HEK293 (cell line): ENCODE measurements around the gene NXF2.
"Not testable (repeated sequence)": the region's sequence is repeated elsewhere in the genome, so short reads cannot be mapped to it uniquely, and the experiment has no call there.

Experiments used
- CTCF ChIA-PET: fragments of 350-600 bp; formaldehyde crosslinking; extraction: SDS; loops from one replicate; lab custom pipeline; 2021; ENCODE audit warnings: antibody characterized with exemption; lab: Yijun Ruan, JAX
- POLR2A ChIA-PET: fragments of 300-600 bp; formaldehyde crosslinking; extraction: SDS; loops from one replicate; lab custom pipeline; 2020; ENCODE audit warnings: antibody characterized with exemption, inconsistent platforms; lab: Yijun Ruan, JAX
- H3K27ac ChIP-seq: fragments of 200-500 bp; sonication (Bioruptor generic); 2 replicates; pipeline ENCODE4 v1.5.1; 2014; ENCODE audit warnings: low read depth, low read length, control low read depth, inconsistent platforms; ENCODE audit errors: extremely low read depth
- H3K36me3 ChIP-seq, 2 experiments: fragments of 200-500 bp in 1 of 2; sonication (Bioruptor generic) in 1 of 2; 1 replicate in 1 of 2; 2 replicates in 1 of 2; pipeline ENCODE4 v1.5.1; 2014 to 2017; ENCODE audit warnings: inconsistent platforms in 2 of 2, low read length in 2 of 2; ENCODE audit not compliant: control insufficient read depth in 2 of 2, insufficient read depth in 1 of 2
- H3K4me1 ChIP-seq: fragments of 200-500 bp; sonication (Bioruptor generic); 2 replicates; pipeline ENCODE4 v1.5.1; 2014; ENCODE audit warnings: mild to moderate bottlenecking, low read length, inconsistent platforms; ENCODE audit not compliant: control insufficient read depth, insufficient read depth
- H3K4me3 ChIP-seq: 2 replicates; pipeline ENCODE4 v1.5.1; 2011; ENCODE audit warnings: low read depth, mild to moderate bottlenecking, control low read depth, low read length, moderate library complexity
- H3K9me3 ChIP-seq: fragments of 200-500 bp; sonication (Bioruptor generic); 2 replicates; pipeline ENCODE4 v1.5.1; 2014; ENCODE audit warnings: low read depth, low read length, inconsistent platforms; ENCODE audit not compliant: control insufficient read depth, insufficient read depth
- SCRT2 ChIP-seq: fragments of 450-650 bp; formaldehyde crosslinking; IDR thresholded peaks from 2 replicates; pipeline ENCODE4 v1.5.1; 2016; ENCODE audit warnings: missing biosample characterization, missing genetic modification characterization
- ZNF146 ChIP-seq: fragments of 450-650 bp; formaldehyde crosslinking; IDR thresholded peaks from 2 replicates; pipeline ENCODE4 v1.5.1; 2016; ENCODE audit warnings: missing biosample characterization, missing genetic modification characterization
- ZNF248 ChIP-seq: fragments of 450-650 bp; formaldehyde crosslinking; IDR thresholded peaks from 2 replicates; pipeline ENCODE4 v1.5.1; 2017; ENCODE audit warnings: missing biosample characterization, missing genetic modification characterization
- ZNF544 ChIP-seq: fragments of 450-650 bp; formaldehyde crosslinking; IDR thresholded peaks from 2 replicates; pipeline ENCODE4 v1.5.0; 2017; ENCODE audit warnings: missing biosample characterization, missing genetic modification characterization
- ZNF837 ChIP-seq: fragments of 450-650 bp; formaldehyde crosslinking; IDR thresholded peaks from 2 replicates; pipeline ENCODE4 v1.5.1; 2016; ENCODE audit warnings: missing biosample characterization, missing genetic modification characterization
- TF ChIP-seq, protein P1 (sequence below): fragments of 450-650 bp; formaldehyde crosslinking; IDR thresholded peaks from 2 replicates; pipeline ENCODE4 v1.5.1; 2017; ENCODE audit warnings: missing biosample characterization, missing genetic modification characterization

The NXF2 gene, protein sequence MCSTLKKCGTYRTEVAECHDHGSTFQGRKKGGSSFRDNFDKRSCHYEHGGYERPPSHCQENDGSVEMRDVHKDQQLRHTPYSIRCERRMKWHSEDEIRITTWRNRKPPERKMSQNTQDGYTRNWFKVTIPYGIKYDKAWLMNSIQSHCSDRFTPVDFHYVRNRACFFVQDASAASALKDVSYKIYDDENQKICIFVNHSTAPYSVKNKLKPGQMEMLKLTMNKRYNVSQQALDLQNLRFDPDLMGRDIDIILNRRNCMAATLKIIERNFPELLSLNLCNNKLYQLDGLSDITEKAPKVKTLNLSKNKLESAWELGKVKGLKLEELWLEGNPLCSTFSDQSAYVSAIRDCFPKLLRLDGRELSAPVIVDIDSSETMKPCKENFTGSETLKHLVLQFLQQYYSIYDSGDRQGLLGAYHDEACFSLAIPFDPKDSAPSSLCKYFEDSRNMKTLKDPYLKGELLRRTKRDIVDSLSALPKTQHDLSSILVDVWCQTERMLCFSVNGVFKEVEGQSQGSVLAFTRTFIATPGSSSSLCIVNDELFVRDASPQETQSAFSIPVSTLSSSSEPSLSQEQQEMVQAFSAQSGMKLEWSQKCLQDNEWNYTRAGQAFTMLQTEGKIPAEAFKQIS

DNA sequence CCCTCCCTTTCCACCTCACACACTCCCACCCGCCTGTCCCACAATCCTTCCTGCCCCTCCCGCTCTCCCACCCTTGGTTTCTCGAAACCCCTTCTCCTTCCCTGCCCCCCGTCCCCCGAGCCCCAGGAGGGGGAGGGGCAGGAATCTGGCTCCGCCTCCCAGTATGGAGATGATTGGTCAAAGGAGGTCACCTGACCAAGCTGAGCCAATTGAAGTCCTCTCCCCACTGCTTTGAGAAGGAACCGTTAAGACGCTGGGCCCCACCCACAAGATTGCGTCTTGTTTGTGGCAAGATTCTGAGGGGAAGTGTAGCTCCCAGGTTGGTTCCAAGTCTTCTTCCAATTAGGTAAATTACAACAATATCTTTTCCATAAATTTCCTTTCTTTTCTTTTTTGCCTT lies at the start of gene NXF2:
TSS of gene NXF2 (plus strand) at position 275 of the 400 bp plus-strand sequence. CDS start 59,912 bp downstream, outside the sequence.
- H3K9me3 ChIP-seq, POLR2A ChIA-PET, H3K4me3 ChIP-seq, H3K27ac ChIP-seq, CTCF ChIA-PET, H3K36me3 ChIP-seq, H3K4me1 ChIP-seq: not testable (repeated sequence)

DNA sequence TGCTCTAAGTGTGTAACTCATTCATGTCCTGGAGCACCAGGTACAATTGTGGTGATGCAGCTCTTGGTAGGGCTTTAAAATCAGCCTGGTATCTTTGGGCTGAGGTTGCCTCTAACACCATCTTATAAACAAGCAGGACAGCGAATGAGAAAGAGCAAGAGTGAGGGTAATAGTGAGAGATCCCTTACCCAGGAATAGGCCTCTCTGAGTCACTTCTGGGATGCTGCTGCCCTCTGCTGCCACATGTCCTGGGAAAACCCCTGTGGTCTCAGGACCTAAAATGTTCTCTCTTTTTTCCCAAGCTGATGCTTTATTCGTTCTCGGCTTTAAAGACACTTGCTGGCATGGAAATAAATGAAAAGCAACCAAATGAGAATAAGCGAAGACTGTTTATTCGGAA lies 39.0 kb upstream of the NXF2 start:
- H3K4me3 ChIP-seq, CTCF ChIA-PET, H3K36me3 ChIP-seq, H3K9me3 ChIP-seq, H3K27ac ChIP-seq, H3K4me1 ChIP-seq, POLR2A ChIA-PET: not testable (repeated sequence)

DNA sequence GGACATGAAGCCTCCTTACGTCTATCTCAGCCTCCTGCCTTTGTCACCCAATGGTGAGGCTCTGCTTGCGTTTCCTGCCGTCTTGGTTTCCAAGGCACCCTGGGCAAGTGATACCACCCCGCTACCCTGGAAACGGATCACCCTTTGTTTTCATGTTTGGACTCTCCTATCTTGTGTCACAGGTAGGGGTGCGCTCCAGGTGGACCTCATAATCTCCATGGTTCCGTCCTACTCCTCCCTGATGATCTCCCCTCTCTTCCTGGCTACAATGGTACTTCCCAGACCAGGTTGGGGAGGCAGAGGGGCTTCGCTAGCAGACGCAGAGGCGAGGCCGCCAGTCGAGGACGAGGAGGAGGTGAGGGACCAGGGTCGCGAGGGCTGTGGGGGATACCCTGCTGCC lies 32.0 kb upstream of the NXF2 start, which contains the start of gene TCP11X1:
TSS of gene TCP11X1 (plus strand) at position 316 of the 400 bp plus-strand sequence.
- POLR2A ChIA-PET, H3K27ac ChIP-seq: not testable (repeated sequence)

DNA sequence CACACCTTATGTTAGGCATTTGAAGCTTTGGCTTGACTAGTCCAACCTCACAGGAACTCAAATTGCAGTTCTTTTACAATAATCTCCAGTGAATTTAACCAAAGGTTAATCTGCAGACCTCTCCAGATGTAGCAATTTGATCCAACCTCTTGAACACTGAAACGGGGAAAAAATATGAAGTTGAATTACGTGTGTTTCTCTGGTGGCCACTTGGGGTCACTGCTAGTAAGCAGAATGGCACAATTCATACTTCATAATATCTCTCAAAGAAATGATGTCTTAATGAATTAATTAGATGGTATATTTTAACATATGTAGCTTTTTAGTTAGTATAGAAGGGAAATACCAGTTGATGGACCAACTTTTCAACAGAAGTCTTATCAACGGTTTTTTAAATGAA lies 30.5 kb upstream of the NXF2 start:
- H3K27ac ChIP-seq, POLR2A ChIA-PET, H3K9me3 ChIP-seq, H3K36me3 ChIP-seq, H3K4me1 ChIP-seq, CTCF ChIA-PET, H3K4me3 ChIP-seq: not testable (repeated sequence)

More for the DNA sequence above, 32.0 kb upstream of the NXF2 start, which contains the start of gene TCP11X1:
- H3K36me3 ChIP-seq, CTCF ChIA-PET, H3K4me3 ChIP-seq, H3K9me3 ChIP-seq, H3K4me1 ChIP-seq: not testable (repeated sequence)

DNA sequence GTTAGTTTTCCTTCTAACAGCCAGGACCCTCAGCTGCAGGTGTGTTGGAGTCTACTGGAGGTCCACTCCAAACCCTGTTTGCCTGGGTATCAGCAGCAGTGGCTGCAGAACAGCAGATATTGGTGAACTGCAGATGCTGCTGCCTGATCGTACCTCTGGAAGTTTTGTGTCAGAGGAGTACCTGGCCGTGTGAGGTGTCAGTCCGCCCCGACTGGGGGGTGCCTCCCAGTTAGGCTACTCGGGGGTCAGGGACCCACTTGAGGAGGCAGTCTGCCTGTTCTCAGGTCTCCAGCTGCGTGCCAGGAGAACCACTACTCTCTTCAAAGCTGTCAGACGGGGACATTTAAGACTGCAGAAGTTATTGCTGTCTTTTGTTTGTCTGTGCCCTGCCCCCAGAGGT lies 11.3 kb upstream of the NXF2 start:
- H3K36me3 ChIP-seq, H3K9me3 ChIP-seq, POLR2A ChIA-PET, CTCF ChIA-PET, H3K27ac ChIP-seq, H3K4me3 ChIP-seq, H3K4me1 ChIP-seq: not testable (repeated sequence)

DNA sequence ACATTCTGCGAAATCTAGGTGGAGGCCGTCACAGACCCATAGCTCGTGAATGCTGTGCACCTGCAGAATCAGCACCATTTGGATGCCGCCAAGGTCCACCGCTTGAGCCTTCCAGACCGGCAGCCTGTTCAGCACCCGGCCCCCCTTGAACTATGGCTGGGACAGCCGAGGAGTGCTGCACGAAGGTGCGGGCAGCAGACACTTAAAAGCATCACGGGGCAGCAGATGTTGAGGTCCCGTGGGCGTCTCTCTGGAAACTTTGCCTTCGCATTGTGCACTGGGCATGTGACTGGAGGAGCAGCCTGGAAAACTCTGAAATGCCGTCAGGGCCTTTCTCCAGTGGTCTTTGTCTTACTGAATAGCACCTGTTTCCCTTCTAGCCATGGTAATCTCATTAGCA lies 6.7 kb upstream of the NXF2 start:
- CTCF ChIA-PET, H3K36me3 ChIP-seq, H3K4me1 ChIP-seq, H3K27ac ChIP-seq, POLR2A ChIA-PET, H3K4me3 ChIP-seq, H3K9me3 ChIP-seq: not testable (repeated sequence)

DNA sequence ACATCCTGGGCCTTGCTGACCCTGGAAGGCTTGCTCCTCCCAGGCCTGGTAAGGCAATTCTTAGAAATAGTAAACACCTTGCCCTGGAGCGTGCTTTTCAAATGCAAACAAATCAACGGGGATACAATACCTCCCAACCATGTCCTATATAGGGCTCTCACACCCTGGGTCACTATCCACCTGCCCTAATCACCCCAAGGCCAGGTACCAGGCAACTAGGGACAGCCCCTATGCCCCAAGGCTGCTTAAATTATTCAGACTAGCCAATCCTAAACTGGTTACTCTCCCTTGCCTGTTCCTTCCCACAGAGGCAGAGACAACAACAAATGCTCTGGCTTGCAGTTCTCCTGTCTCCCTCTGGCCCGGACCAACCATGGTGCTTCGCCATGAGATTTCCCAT lies 25.3 kb downstream of the NXF2 start:
- H3K9me3 ChIP-seq, POLR2A ChIA-PET, H3K4me1 ChIP-seq: not testable (repeated sequence)

DNA sequence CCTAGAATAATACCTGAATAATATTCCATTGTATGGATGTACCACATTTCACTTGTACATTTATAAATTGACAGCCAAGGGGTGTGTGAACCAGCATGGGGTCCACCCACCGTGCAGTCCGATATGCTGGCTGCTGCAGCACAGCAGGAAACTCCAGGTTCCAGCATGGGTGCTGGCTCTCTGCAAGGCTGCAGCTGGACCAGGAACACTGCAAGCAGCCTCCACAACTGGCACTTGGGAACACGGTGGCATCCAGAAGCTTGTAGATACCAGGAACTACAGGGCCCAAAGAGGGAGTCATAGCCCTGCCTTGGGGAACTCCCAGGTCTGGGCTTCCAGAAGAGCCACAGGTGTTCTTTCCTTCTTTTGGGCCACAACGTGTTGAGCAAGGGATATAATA lies 91.2 kb downstream of the NXF2 start:
- Histone ChIP-seq H3K9me3 (no peaks in the 10 kb centered on the region), H3K36me3 (no peaks in the 10 kb centered on the region), H3K4me1 (no peaks in the 10 kb centered on the region), H3K27ac (no peak overlapping the region), H3K4me3 (no peak overlapping the region)
- ChIA-PET POLR2A (no interaction called here), CTCF (no interaction called here)
- no peak for TF ChIP-seq ZNF248 (tag by site-specific recombination)
- no peak for TF ChIP-seq ZNF837
- TF ChIP-seq, protein P1, sequence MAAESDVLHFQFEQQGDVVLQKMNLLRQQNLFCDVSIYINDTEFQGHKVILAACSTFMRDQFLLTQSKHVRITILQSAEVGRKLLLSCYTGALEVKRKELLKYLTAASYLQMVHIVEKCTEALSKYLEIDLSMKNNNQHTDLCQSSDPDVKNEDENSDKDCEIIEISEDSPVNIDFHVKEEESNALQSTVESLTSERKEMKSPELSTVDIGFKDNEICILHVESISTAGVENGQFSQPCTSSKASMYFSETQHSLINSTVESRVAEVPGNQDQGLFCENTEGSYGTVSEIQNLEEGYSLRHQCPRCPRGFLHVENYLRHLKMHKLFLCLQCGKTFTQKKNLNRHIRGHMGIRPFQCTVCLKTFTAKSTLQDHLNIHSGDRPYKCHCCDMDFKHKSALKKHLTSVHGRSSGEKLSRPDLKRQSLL (tag by site-specific recombination) = no peak
- no peak for TF ChIP-seq ZNF146
- TF ChIP-seq ZNF544 (tag by site-specific recombination) = no peak
- TF ChIP-seq SCRT2 = no peak

More for the DNA sequence above, 25.3 kb downstream of the NXF2 start:
- H3K36me3 ChIP-seq, H3K4me3 ChIP-seq, H3K27ac ChIP-seq, CTCF ChIA-PET: not testable (repeated sequence)
